Activated B cell treated with CpG ODN at 0.5 μM for 24 hours (primary cell): ENCODE measurements around the gene SMC2. TPM values are rescaled to one million over a fixed set of nuclear protein-coding genes. Genes with fewer than 3 reads are reported as not detected.

Experiments
- ATAC-seq: fragments of 200-7000 bp; cut with Tn5 transposase; one replicate; pipeline ENCODE4 v1.10.0; 2021; ENCODE audit warnings: low read depth, mild to moderate bottlenecking, moderate library complexity
- CTCF ChIA-PET: fragments of 350-600 bp; sonication (Branson Sonifier 250); formaldehyde crosslinking; loops from one replicate; lab custom pipeline; 2021; ENCODE audit warnings: antibody characterized with exemption; lab: Charles Lee
- POLR2A ChIA-PET: fragments of 350-600 bp; sonication (Branson Sonifier 250); formaldehyde crosslinking; loops from one replicate; lab custom pipeline; 2021; ENCODE audit warnings: antibody characterized with exemption; lab: Charles Lee
- DNase-seq: peaks from one replicate; pipeline ENCODE4 v3.0.0; 2022
- H3K27ac Mint-ChIP-seq: one replicate; pipeline ENCODE4 v1.8.0; 2020; ENCODE audit warnings: mixed read lengths
- H3K27me3 Mint-ChIP-seq: one replicate; pipeline ENCODE4 v1.8.0; 2021; ENCODE audit warnings: mixed read lengths
- H3K36me3 Mint-ChIP-seq: one replicate; pipeline ENCODE4 v1.8.0; 2021; ENCODE audit warnings: low read depth, mixed read lengths
- H3K4me1 Mint-ChIP-seq: one replicate; pipeline ENCODE4 v1.8.0; 2021; ENCODE audit warnings: mixed read lengths
- H3K4me3 Mint-ChIP-seq: one replicate; pipeline ENCODE4 v1.8.0; 2020; ENCODE audit warnings: mild to moderate bottlenecking, mixed read lengths
- H3K9me3 Mint-ChIP-seq: one replicate; pipeline ENCODE4 v1.8.0; 2020; ENCODE audit warnings: mixed read lengths
- CTCF ChIP-seq: fragments of 200-600 bp; IDR thresholded peaks from one replicate; pipeline ENCODE4 v1.8.0; 2022; ENCODE audit warnings: antibody characterized with exemption, mild to moderate bottlenecking
- intact Hi-C: fragments of 100-400 bp; cut with micrococcal nuclease; formaldehyde crosslinking; loops from one replicate; pipeline ENCODE4 v1.15.1; 2024
- total RNA-seq: library from RNA; stranded (reverse); gene quantifications from 2 replicates; pipeline ENCODE4 v1.2.3, GENCODE V29; 2022

Gene SMC2
- total RNA-seq, 1 donor from 2014 or later, result 13.5 TPM

GRCh38 chr9:104144336-104144735 lies 50.2 kb downstream of the SMC2 start:
- ChIA-PET POLR2A (no interaction called here), CTCF (no interaction called here)
- H3K4me1 Mint-ChIP-seq, result no peaks in the 10 kb centered on the region
- no peaks in the 10 kb centered on the region for H3K9me3 Mint-ChIP-seq
- no peaks in the 10 kb centered on the region for H3K27me3 Mint-ChIP-seq
- no peak overlapping the region for H3K4me3 Mint-ChIP-seq
- H3K27ac Mint-ChIP-seq, result no peak overlapping the region
- TF ChIP-seq CTCF, result no peak
- peaks cover 3% of the 10 kb centered on the region for H3K36me3 Mint-ChIP-seq
- no peak for DNase-seq
- intact Hi-C loops, result no loop called here
- ATAC-seq, result no peak

- peaks cover 4% of the 10 kb centered on the region for H3K9me3 Mint-ChIP-seq
- intact Hi-C loops, result no loop called here
- no peak for TF ChIP-seq CTCF
- H3K27ac Mint-ChIP-seq, result no peak overlapping the region
- H3K4me1 Mint-ChIP-seq, result no peaks in the 10 kb centered on the region
- H3K27me3 Mint-ChIP-seq, result peaks cover 1% of the 10 kb centered on the region
- no peak for ATAC-seq
- POLR2A ChIA-PET, result no interaction called here
- no peaks in the 10 kb centered on the region for H3K36me3 Mint-ChIP-seq
- no peak for DNase-seq
- no peak overlapping the region for H3K4me3 Mint-ChIP-seq
- CTCF ChIA-PET, result no interaction called here
These were observed 79.0 kb downstream of the SMC2 start for GRCh38 chr9:104173067-104173466.

- Mint-ChIP-seq H3K27me3 (peaks cover 1% of the 10 kb centered on the region), H3K36me3 (no peaks in the 10 kb centered on the region), H3K9me3 (no peaks in the 10 kb centered on the region), H3K4me1 (no peaks in the 10 kb centered on the region), H3K27ac (no peak overlapping the region), H3K4me3 (no peak overlapping the region)
- intact Hi-C loops, result loop anchor here (1.0 kb wide), 1 partner anchor 566 kb away; no protein-coding TSS in a partner anchor
- CTCF ChIA-PET, result interaction anchor here (1.7 kb wide), 1 partner anchor 568 kb away, joined by 7 read pairs; no protein-coding TSS in a partner anchor
- POLR2A ChIA-PET, result no interaction called here
- TF ChIP-seq CTCF, result no peak
- DNase-seq (no peak), ATAC-seq (no peak)
These were observed 83.0 kb downstream of the SMC2 start for GRCh38 chr9:104177003-104177611.

- intact Hi-C loops, result loop anchor here (1.0 kb wide), 1 partner anchor 566 kb away; no protein-coding TSS in a partner anchor
- TF ChIP-seq CTCF, result no peak
- Mint-ChIP-seq H3K36me3 (no peaks in the 10 kb centered on the region), H3K27me3 (peaks cover 1% of the 10 kb centered on the region), H3K9me3 (no peaks in the 10 kb centered on the region), H3K4me1 (no peaks in the 10 kb centered on the region), H3K27ac (no peak overlapping the region), H3K4me3 (no peak overlapping the region)
- ATAC-seq, result no peak
- DNase-seq, result no peak
- ChIA-PET CTCF (no interaction called here), POLR2A (no interaction called here)
These were observed 83.6 kb downstream of the SMC2 start for GRCh38 chr9:104177676-104178075.
